Stimulated activated naive CD8-positive, alpha-beta T cell treated with anti-CD3 and anti-CD28 coated beads, Interleukin-15, Interleukin-2, amounts not matched to agents 100 ng/mL and 50 ng/mL, for 24 hours (primary cell): ENCODE measurements around the gene SYNJ2.
"Not testable (repeated sequence)": the region's sequence is repeated elsewhere in the genome, so short reads cannot be mapped to it uniquely, and the experiment has no call there.

Source experiments
- H3K27ac Mint-ChIP-seq: one replicate; pipeline ENCODE4 v1.8.0; 2021; ENCODE audit warnings: mild to moderate bottlenecking, mixed read lengths
- H3K27me3 Mint-ChIP-seq: one replicate; pipeline ENCODE4 v1.8.0; 2021; ENCODE audit warnings: mixed read lengths
- H3K36me3 Mint-ChIP-seq: one replicate; pipeline ENCODE4 v1.8.0; 2021; ENCODE audit warnings: low read depth, mixed read lengths
- H3K4me1 Mint-ChIP-seq: one replicate; pipeline ENCODE4 v1.8.0; 2021; ENCODE audit warnings: low read depth, mixed read lengths
- H3K4me3 Mint-ChIP-seq: one replicate; pipeline ENCODE4 v1.8.0; 2021; ENCODE audit warnings: mild to moderate bottlenecking, mixed read lengths
- H3K9me3 Mint-ChIP-seq: one replicate; pipeline ENCODE4 v1.8.0; 2021; ENCODE audit warnings: mixed read lengths

SYNJ2 gene

GRCh38 chr6:157965387-157965786 lies 16.3 kb upstream of the SYNJ2 start:
- peaks cover 36% of the 10 kb centered on the region for H3K4me1 Mint-ChIP-seq
- no peaks in the 10 kb centered on the region for H3K9me3 Mint-ChIP-seq
- H3K36me3 Mint-ChIP-seq = no peaks in the 10 kb centered on the region
- H3K27me3 Mint-ChIP-seq = no peaks in the 10 kb centered on the region
- no peak overlapping the region for H3K4me3 Mint-ChIP-seq
- no peak overlapping the region for H3K27ac Mint-ChIP-seq

- no peak overlapping the region for H3K4me3 Mint-ChIP-seq
- H3K27me3 Mint-ChIP-seq = peaks cover 9% of the 10 kb centered on the region
- no peak overlapping the region for H3K27ac Mint-ChIP-seq
- peaks cover 31% of the 10 kb centered on the region for H3K4me1 Mint-ChIP-seq
- H3K36me3 Mint-ChIP-seq = no peaks in the 10 kb centered on the region
- no peaks in the 10 kb centered on the region for H3K9me3 Mint-ChIP-seq
Measured at GRCh38 chr6:157966589-157966977, 15.1 kb upstream of the SYNJ2 start.

DNA sequence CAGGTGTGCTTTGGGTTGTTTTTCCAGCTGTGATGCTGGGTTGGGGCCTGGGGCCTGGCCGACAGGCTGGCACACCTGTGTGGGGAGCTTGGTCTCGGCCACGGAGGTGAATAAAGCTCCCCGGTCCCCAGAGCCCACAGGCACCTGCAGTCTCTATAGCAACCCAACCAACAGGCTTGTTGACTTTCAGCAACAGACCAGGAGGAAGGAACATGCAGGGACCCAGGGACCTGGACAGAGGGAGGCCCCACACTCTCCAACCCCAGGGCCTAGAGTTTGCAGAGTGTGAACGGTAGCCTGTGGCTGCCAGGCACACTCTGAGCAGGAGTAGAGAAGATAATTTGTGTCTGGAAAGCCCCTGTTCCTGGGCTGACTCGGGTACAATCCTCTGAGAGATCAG lies 14.6 kb upstream of the SYNJ2 start:
- Mint-ChIP-seq H3K27ac (no peak overlapping the region), H3K9me3 (no peaks in the 10 kb centered on the region), H3K36me3 (no peaks in the 10 kb centered on the region), H3K4me1 (peaks cover 27% of the 10 kb centered on the region), H3K27me3 (peaks cover 11% of the 10 kb centered on the region), H3K4me3 (no peak overlapping the region)

GRCh38 chr6:157967486-157967885 lies 14.2 kb upstream of the SYNJ2 start:
- no peaks in the 10 kb centered on the region for H3K36me3 Mint-ChIP-seq
- H3K27me3 Mint-ChIP-seq = peaks cover 11% of the 10 kb centered on the region
- H3K4me1 Mint-ChIP-seq = peaks cover 23% of the 10 kb centered on the region
- H3K9me3 Mint-ChIP-seq = no peaks in the 10 kb centered on the region
- H3K4me3 Mint-ChIP-seq = no peak overlapping the region
- H3K27ac Mint-ChIP-seq = no peak overlapping the region

GRCh38 chr6:157972177-157972576 lies 9.5 kb upstream of the SYNJ2 start:
- not testable (repeated sequence) for H3K4me3 Mint-ChIP-seq, H3K9me3 Mint-ChIP-seq, H3K27ac Mint-ChIP-seq, H3K36me3 Mint-ChIP-seq, H3K4me1 Mint-ChIP-seq
- peaks cover 11% of the 10 kb centered on the region for H3K27me3 Mint-ChIP-seq

- Mint-ChIP-seq H3K27me3 (peaks cover 11% of the 10 kb centered on the region), H3K36me3 (no peaks in the 10 kb centered on the region), H3K4me1 (no peaks in the 10 kb centered on the region), H3K27ac (peak overlapping the region; percentile 0), H3K4me3 (no peak overlapping the region), H3K9me3 (no peaks in the 10 kb centered on the region)
Measured at GRCh38 chr6:157974341-157974894, 7.2 kb upstream of the SYNJ2 start.

DNA sequence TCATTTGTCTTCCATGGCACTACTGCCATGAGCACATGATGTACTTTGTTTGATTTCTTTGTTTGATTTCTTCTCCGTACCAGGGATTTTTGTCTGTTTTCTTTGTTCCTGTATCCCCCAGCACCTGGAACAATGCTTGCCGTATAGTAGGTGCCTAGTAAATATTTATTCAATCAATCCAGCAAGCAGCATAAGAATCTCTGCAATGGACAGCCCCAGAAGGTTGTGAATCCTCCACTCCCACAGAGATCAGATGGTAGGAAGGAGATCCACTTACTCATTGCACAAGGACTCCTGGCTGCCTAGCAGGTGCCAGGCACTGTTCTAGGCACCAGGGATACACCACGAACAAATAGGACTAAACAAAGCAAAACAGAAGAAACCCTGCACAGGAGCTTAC lies 6.7 kb upstream of the SYNJ2 start:
- Mint-ChIP-seq H3K27me3 (peaks cover 13% of the 10 kb centered on the region), H3K27ac (peak overlapping the region; percentile 0), H3K9me3 (no peaks in the 10 kb centered on the region), H3K36me3 (no peaks in the 10 kb centered on the region), H3K4me3 (no peak overlapping the region), H3K4me1 (peaks cover 3% of the 10 kb centered on the region)

- H3K36me3 Mint-ChIP-seq = no peaks in the 10 kb centered on the region
- H3K27me3 Mint-ChIP-seq = peaks cover 18% of the 10 kb centered on the region
- H3K27ac Mint-ChIP-seq = no peak overlapping the region
- no peak overlapping the region for H3K4me3 Mint-ChIP-seq
- no peaks in the 10 kb centered on the region for H3K9me3 Mint-ChIP-seq
- H3K4me1 Mint-ChIP-seq = peaks cover 8% of the 10 kb centered on the region
Measured at GRCh38 chr6:157975456-157975855, 6.2 kb upstream of the SYNJ2 start.

GRCh38 chr6:157976345-157977175 lies 5.1 kb upstream of the SYNJ2 start:
- H3K27ac Mint-ChIP-seq = no peak overlapping the region
- peaks cover 11% of the 10 kb centered on the region for H3K27me3 Mint-ChIP-seq
- no peaks in the 10 kb centered on the region for H3K36me3 Mint-ChIP-seq
- H3K4me1 Mint-ChIP-seq = peaks cover 17% of the 10 kb centered on the region
- H3K9me3 Mint-ChIP-seq = no peaks in the 10 kb centered on the region
- H3K4me3 Mint-ChIP-seq = no peak overlapping the region

DNA sequence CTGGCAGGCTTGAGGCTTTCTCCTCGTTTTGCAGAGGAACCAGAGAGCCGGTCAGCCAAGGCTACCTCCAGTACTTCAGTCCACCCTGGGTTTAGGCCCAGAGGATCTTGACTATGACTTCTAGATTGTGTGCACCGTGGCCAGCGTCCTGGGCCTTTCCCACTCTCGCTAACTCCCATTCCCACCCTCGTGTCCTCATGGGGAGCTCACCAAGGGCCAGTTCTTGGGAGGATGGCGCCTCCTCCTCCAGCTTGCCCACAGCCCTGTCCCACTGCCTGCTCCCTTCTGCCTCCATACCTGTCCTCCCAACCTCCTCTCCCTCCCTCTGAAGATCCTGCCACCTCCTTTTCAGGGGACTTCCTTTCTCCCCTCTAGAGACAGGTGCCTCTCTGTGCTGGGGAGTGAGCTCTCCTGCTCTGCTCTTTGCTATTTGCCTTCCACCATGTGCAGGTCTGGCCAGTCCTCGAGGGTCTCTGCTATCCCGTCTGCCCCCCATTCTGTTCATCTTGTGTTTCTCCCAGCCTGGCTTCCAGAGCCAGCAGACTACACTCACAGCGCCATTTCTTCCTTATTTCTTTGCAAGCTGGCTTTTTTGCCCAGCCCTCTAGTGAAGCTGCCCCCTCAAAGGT lies 4.4 kb upstream of the SYNJ2 start:
- H3K4me1 Mint-ChIP-seq = peaks cover 19% of the 10 kb centered on the region
- no peak overlapping the region for H3K27ac Mint-ChIP-seq
- peaks cover 9% of the 10 kb centered on the region for H3K27me3 Mint-ChIP-seq
- H3K9me3 Mint-ChIP-seq = no peaks in the 10 kb centered on the region
- H3K4me3 Mint-ChIP-seq = no peak overlapping the region
- H3K36me3 Mint-ChIP-seq = no peaks in the 10 kb centered on the region

DNA sequence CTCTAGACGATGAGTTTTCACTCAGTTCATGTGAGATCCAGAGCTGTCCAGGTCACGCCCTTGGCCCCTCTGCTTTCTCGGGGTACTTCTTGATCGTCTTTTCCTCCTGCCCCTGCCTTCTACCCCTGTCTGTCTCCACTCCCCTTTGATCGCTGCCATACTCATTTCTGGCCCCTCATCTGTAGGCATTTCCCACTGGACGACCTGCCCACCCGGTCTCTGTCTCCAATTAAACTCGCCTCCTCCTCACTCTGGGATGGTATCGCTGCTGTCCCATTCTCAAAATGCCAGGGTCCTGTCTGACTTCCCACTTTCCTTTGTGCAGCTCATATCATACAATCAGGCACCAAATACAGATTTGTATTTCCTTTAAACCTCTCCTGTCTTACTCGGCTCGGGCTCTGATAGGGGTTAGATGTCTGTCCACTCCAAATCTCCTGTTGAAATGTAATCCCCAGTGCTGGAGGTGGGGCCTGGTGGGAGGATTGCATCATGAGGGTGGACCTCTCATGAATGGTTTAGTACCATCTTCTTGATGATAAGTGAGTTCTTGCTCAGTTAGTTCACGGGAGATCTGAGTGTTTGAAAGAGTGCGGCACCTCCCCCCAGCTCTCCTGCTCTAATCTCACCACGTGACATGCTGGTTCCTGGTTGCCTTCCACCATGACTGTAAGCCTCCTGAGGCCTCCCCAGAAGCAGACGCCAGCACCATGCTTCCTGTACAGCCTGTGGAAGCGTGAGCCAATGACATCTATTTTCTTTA lies 3.5 kb upstream of the SYNJ2 start:
- peaks cover 9% of the 10 kb centered on the region for H3K27me3 Mint-ChIP-seq
- H3K36me3 Mint-ChIP-seq = no peaks in the 10 kb centered on the region
- H3K9me3 Mint-ChIP-seq = no peaks in the 10 kb centered on the region
- H3K4me1 Mint-ChIP-seq = peaks cover 28% of the 10 kb centered on the region
- peak overlapping the region; percentile 12 for H3K27ac Mint-ChIP-seq
- no peak overlapping the region for H3K4me3 Mint-ChIP-seq

DNA sequence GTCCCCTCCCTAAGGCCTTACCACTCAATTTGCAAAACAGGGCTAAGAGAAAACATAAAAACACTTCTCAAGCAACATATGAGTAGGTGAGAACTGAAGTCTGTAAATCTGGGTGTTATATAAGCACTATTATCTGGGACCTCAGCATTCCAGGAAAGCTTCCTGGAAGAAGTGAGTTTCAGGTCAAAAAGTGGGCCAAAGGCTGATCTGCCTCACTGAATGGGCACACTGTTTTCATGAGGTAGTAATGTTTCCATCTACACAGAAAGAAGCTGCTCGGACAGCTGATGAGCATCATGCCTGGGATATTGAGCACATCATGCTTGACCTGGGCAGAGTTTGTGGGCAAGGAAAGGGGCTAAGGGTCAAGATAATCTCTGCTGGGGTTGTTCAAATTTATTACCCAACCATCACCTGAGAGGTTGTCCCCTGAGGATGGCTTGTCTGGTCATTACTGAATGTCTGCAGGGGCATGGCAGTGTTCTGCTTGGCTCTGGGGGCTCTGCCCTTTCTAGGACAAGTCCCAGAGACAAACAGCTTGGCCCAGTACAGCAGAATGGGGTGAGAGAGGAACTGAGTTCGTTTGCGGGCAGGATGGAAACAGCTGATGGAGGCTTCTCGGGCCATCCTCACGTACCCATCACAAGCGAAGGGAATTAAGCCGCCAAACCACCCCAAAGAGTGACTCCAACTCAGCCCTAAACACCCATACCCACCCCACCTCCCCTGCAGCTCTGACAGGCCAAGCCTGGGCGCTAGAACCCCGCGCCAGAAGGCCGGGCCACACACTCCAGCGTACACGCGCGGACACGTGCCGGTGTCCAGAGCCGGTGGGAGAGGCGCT lies 1.2 kb upstream of the SYNJ2 start:
- Mint-ChIP-seq H3K4me1 (peaks cover 51% of the 10 kb centered on the region), H3K36me3 (no peaks in the 10 kb centered on the region), H3K27me3 (peaks cover 9% of the 10 kb centered on the region)

GRCh38 chr6:157981132-157981394 lies 600 bp upstream of the SYNJ2 start:
- Mint-ChIP-seq H3K9me3 (no peaks in the 10 kb centered on the region), H3K27me3 (peaks cover 9% of the 10 kb centered on the region)

More for the DNA sequence above, 1.2 kb upstream of the SYNJ2 start:
- peak overlapping the region; percentile 80 for H3K4me3 Mint-ChIP-seq
- peak overlapping the region; percentile 12 for H3K27ac Mint-ChIP-seq
- H3K9me3 Mint-ChIP-seq = no peaks in the 10 kb centered on the region

GRCh38 chr6:157982102-157982562 lies 469 bp downstream of the SYNJ2 start:
- Mint-ChIP-seq H3K4me1 (peaks cover 58% of the 10 kb centered on the region), H3K9me3 (no peaks in the 10 kb centered on the region), H3K27me3 (peaks cover 9% of the 10 kb centered on the region), H3K36me3 (no peaks in the 10 kb centered on the region), H3K27ac (peak overlapping the region; percentile 86), H3K4me3 (peak overlapping the region; percentile 85)

More at GRCh38 chr6:157981132-157981394, 600 bp upstream of the SYNJ2 start:
- H3K27ac Mint-ChIP-seq = peak overlapping the region; percentile 45
- H3K4me1 Mint-ChIP-seq = peaks cover 55% of the 10 kb centered on the region
- H3K36me3 Mint-ChIP-seq = no peaks in the 10 kb centered on the region
- H3K4me3 Mint-ChIP-seq = peak overlapping the region; percentile 80
